Measurements from ENCODE around the gene SARM1.

The SARM1 gene

GRCh38 chr17:28342313-28342712 is 29.2 kb upstream of the SARM1 start:
- no peak for DNase-seq

DNA sequence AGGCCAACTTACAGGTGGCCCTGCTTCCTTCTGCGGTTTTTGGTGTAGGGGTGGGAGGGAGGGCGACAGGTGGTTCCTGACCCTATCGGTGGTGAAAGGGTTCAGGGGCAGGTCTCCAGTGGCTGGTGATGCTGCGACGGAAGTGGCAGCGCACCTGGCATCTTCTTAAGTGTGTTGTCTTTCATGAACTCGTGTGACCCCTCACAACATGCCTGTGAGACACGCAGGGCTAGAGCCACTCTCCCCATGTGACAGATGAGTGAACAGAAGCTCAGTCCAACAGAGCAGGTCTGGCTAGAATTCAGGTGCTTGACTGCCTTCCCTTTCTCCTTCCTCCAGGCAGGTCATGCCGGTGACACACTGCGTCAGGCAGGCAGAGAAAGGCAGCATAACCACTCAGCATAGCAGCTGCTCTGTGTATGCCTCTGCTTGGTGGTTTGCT is 28.0 kb upstream of the SARM1 start:
- no peak for DNase-seq

DNA sequence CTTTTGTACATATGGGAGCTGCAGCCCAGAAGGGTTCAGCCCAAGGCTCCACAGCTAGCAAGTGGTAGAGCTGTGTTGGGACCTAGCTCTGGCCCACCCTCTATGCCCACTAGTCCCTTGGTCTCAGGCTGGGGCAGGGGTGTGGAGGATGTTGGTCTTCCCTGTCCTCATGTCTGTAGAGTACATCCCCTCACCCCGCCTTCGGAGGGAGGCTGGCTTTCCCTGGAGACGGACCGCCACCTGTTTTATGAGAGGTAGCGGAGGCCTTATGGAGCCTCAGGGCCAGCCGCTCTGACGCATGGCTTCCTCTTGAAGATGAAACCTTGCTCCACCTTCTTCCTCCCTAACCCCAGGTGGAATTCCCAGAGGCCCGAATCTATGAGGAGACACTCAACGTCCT is 27.5 kb upstream of the SARM1 start:
- no peak for DNase-seq

DNA sequence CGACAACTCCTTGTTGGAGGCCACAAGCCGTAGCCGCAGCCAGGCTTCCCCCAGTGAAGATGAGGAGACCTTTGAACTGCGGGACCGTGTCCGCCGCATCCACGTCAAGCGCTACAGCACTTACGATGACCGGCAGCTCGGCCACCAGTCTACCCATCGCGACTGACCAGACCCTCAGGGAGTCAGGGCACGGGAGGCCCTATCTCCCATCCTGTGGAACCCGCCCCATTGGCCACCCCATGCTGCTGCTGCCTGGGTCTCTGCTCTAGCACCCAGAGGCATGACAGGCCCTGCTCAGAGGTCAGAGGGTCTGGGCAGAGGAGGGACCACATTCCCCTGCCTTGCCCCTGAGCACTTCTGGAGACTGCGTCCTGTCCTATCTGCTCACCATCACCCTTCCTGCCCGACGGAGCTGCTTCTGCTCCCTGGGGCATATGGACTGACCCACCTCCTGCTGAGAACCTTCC is 27.0 kb upstream of the SARM1 start:
- no peak for DNase-seq

DNA sequence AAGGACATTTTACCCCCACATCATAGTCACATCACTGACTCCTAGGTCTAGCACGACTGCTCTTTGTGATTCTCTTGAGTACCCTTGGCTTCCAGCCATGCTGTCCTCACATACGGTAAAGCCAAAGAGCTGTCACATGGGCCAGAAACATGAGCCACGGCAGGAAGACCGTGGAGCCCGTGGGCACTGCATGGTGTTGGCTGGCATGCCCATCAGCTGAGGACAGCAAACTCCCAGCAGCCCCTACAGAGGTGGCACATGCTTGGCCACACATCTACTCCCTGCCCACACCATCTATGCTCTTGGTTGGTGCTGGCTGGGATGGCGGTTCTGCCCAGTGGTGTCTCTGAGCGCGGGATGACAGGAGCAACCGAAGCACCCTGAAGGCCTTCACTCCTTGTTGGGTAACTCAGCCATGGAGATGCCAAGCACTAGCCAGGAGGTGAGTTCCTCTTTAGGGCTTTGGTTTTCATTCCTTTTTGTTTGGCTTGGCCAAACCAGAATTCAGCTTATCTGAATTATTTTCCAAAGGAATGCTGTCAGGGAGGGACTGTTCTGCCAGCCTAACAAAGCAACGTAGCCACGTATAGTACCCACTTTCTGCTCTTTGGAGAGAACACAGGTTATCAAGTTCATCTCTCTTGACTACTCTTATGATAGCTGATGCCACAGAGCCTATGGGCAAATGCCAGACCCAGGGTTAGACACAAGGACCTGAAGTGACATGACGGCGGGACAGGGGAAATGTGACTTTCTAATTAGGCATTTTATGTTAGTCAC is 25.9 kb upstream of the SARM1 start:
- DNase-seq = no peak

GRCh38 chr17:28346199-28346580 is 25.3 kb upstream of the SARM1 start:
- no peak for DNase-seq

DNA sequence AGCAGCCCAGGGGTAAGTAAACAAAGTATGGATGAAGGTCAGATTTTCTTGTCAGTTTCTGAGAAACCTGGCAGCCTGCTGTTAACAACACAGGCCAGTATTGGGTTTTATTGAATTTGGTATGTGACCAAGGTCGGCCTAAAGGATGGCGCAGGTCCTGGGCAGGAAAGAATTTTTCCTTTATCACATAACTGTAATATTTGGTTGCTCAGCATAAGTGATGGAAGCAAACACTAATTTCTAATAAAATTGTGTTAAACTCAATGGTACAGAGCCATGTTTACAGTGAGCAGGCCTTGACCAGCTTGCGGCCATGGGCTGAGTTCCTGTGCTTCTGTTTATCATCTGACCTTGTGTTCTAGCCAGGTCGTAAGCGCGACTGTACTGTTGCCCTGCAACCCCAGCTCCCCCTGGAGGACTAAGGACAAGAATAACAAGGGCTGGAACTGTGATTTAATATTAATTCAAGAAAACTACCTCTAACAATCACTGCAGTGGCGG is 24.7 kb upstream of the SARM1 start:
- no peak for DNase-seq

DNA sequence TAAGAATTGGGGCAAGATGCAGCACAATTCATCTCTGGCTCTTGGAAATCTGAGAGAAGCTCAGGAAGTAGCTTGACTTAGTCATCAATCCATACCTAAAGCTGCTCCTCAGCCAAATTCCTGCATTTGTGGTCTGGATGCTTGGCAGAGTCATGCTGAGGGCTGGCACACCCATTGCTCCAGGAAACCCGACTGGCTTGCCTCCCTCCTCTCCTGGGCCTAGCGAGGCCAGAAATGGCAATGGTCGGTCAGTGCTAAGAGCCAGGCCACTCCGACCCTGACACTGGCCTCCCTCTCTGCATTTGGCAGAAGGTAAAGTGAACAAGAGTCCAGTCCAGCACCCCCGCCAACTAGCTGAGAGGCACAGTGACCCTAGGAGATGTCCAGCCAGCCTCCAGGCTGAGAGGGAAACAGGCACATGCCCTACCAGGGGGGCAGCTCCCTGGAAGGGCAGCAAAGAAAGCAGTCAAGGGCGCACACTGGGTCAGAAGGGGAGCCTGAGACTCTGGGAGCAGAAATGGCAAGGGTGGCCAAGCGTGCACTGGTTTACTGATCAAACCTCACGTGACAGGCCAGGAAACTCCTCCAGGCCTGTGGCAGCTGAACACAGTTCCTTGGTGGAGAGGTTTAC is 24.1 kb upstream of the SARM1 start:
- DNase-seq = no peak

GRCh38 chr17:28348979-28349378 is 22.5 kb upstream of the SARM1 start:
- DNase-seq = no peak

- no peak for DNase-seq
Measured at GRCh38 chr17:28350271-28350670, 21.2 kb upstream of the SARM1 start.

GRCh38 chr17:28357061-28357900 is 14.2 kb upstream of the SARM1 start, which contains the start of gene POLDIP2:
Gene POLDIP2, minus strand, starts transcription at chr17:28357527. Its CDS starts 79 bp downstream, at chr17:28357448.
- DNase-seq = peak; percentile 94

DNA sequence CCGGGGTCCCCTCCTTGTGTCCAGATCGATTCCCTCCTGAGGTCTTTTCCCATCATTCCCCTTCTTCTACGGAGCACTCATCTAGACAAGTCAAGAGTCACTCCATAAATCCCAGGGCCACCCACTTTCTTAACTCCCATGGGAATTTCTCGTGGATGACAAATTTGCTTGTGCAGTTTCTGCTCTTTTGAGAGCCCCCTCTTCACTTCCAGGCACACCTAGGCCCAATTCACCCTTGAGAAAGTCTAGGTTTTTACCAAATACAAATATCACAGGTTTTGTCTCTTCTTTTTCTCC is 13.6 kb upstream of the SARM1 start:
- no peak for DNase-seq

GRCh38 chr17:28363186-28363585 is 8.3 kb upstream of the SARM1 start:
- DNase-seq = no peak

DNA sequence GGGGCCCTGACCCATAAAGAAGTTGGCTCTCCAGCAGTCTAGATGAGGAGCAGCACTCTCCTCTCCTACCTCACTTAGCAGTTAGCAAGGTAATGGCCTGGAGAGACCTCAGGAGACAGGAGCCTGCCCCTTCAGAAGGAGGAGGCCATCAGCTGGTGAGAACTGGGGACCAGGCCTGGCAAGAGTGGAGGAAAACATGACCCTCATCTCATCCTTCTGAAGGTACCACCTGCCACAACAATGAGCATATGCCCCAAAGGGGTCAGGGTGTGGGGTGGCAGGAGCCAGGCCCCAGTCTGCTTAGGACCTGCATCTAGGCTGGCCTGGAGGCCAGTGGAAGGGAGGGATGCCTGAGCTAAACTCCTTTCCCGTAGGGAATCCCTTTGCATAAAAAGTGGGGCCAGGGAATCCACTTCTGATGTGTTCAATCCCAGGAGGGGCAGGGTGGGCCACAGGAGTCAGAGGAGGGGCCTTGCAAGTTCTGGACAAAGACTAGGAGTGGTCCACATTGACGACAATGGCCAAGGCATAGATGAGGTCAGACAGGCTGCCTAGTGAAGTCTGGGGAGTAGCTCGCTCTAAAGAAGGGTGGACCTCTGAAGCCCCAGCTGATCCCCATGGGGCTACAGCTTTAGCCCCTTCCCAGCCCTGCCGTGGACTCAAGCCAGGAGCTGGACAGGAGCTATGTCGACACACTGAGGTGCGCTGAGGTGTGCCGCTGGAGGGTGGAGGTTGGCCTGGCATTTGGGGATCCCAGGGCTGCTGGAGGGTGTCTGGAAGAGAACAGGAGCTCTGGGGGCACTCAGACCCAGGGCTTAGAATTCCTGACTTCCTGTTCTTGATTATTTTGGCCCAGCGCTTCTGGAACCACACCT is 7.5 kb upstream of the SARM1 start:
- no peak for DNase-seq

DNA sequence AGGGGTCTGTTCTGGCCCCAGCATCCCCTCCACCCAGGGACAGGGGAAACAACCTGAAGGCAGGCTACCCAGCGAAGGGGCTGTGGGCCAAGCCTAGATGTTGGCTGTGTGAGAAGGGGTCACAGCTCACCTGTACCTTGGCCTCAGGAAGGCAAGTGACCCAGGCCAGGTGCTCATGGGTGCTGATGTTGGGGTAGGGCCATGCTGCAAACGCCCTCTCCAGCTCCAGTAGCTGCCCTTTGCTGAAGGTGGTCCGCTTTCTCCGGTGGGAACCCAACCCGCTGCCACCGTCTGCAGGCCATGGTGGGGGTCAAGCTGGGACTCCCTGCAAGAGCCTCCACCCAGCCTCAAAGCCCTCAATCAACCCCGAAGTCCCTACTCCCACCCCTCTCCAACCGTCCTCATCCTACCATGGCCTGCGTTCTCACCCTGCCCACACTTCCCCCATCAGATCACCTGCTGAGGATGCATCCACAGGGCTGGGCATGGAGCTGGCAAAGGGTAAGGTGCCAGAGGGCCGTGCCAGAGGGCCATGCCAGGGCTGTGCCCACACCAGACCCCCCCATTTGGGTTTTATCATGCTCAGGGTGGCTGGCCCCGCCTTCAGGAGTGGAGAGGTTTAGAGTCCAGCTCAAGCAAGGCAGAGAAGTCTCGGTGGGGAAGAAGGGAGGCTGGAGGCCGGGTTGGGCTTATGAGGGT is 6.7 kb upstream of the SARM1 start, which contains the start of gene SEBOX:
Gene SEBOX, minus strand, starts transcription at position 535 of the 699 bp plus-strand sequence. Its CDS starts 48 bp downstream, at position 487.
- DNase-seq = no peak

DNA sequence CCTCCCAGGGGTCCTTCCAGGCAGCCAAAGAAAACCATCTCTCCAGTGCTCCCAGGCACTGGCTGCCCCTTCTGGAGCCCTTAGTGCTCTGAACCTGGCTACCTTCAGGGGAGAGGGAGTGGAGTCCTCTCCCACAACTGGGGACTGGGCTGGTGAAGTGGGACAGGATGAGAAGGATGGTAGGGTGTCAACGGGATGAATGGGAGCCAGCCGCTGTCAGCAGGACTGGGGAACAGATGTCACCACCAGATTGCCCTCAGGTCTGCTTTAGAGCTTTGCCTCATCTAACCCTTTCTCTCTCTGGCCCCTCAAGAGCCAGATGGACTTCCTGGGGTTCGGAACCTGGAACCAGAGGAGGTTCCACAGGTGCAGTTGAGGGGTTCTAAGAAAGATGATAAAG is 6.0 kb upstream of the SARM1 start:
- DNase-seq = no peak

DNA sequence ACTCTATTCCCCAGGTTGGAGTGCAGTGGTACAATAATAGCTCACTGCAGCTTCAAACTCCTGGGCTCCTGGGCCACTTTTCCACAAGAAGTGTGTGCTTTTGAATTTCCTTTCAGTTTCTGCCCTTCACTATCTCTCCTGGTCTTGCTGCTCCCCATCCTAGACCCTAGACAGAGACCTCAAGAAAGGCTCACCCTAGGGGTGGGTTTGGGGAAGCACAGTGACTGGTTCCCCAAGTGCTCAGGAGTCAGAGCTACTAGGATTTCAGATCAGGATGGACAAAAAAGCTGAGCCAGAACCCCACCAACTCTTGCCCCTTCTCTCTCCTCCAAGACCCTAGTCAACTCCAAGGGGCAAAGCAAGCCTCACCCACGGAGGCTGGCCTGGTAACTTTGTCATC is 4.9 kb upstream of the SARM1 start:
- DNase-seq = no peak

DNA sequence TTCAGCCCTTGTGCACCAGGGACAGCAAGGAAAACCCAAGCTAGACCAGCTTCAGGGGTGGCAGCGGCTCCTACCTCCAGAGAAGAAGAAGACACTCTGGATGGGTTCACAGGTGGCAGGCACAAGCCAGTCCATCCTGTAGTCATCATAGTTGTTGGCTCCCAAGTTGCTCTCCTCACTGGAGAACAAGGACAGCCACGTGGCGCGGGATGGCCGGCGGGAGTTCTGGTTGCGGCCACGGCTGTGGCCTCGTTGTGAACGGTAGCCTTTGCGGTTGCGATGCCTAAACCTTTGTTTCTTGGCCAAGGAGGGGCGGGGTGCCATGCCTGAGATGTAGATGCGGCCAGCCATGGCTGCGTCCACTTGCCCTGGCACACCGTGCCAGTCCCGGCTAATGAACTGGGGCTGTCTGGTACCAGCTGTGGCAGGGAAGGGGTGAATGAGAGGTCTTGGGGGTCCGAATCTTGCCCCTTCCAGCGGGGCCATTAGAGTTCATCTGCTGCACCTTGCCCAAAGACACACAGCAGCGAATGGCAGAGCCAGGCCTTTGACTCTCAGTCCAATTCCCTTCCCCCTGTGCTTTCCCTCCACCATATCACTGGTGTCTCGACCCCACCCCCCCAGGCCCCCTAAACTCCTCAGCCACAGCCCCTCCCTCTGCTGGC is 3.7 kb upstream of the SARM1 start:
- DNase-seq = no peak

DNA sequence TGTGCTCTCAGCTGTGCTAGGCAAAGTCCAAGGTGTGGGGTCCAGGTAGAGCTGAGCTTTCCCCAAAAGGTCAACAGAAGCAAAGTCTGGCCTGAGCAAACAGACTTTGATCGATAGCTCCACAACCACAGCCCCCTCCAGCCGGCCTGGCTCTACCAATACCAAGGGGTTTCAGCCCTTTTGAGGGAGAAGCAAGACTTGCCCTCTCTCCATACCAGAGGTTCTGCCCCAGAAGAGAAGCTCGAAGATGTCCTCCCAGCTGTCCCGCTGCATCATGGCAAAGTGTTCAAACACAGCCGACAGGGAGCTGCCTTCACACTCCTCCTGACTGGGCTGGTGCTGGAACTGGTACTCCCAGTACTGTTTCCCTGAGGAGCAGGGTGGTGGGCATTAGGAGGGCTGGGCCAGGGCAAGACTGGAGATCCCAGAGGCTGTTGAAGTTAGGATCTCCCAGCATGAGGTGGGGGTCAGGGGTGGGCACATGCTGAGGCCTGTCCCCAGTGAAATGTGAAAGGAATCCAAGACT is 3.1 kb upstream of the SARM1 start:
- no peak for DNase-seq

GRCh38 chr17:28368915-28369683 is 2.4 kb upstream of the SARM1 start:
- DNase-seq = no peak

Measured in NCI-H526 treated with DMSO at 0.1 percent for 48 hours (cell line).